PFSK-1 (cell line): ENCODE measurements around the gene VPREB1.

Experiments
- FOXP2 ChIP-seq: optimal IDR thresholded peaks from 2 replicates; pipeline ENCODE3; 2011; ENCODE audit warnings: borderline replicate concordance, control low read depth, inconsistent platforms; ENCODE audit not compliant: insufficient read depth; ENCODE audit errors: extremely low read length, extremely low read depth
- POLR2AphosphoS5 ChIP-seq: IDR thresholded peaks from 2 replicates; pipeline ENCODE4 v1.6.1; 2012; ENCODE audit warnings: low read depth, mild to moderate bottlenecking, control low read depth, low read length, moderate library complexity
- REST ChIP-seq, 2 experiments: IDR thresholded peaks; 2 replicates each; pipeline versions ENCODE4 v1.6.1 to v1.8.0; 2011 to 2012; ENCODE audit warnings: low read depth in 2 of 2, low read length in 2 of 2, control low read depth in 1 of 2, inconsistent platforms in 1 of 2, mild to moderate bottlenecking in 1 of 2, moderate library complexity in 1 of 2; ENCODE audit not compliant: insufficient read depth in 1 of 2
- SIN3A ChIP-seq: IDR thresholded peaks from 2 replicates; pipeline ENCODE4 v1.6.1; 2012; ENCODE audit warnings: mild to moderate bottlenecking, low read length, moderate library complexity, borderline replicate concordance; ENCODE audit not compliant: insufficient read depth
- TAF1 ChIP-seq: IDR thresholded peaks from 2 replicates; pipeline ENCODE4 v1.6.1; 2012; ENCODE audit warnings: low read length, control low read depth, borderline replicate concordance; ENCODE audit not compliant: insufficient read depth

VPREB1 gene

DNA sequence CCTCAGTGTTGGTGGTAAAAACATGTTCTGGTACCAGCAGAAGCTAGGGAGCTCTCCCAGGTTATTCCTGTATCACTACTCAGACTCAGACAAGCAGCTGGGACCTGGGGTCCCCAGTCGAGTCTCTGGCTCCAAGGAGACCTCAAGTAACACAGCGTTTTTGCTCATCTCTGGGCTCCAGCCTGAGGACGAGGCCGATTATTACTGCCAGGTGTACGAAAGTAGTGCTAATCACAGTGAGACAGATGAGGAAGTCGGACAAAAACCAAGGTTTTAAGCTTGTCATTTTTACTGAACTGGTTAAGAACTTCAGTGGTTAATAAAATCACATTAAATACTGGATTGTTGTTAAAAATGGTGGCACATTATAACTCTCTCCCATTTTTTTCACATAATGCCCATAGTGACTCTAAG is 42.6 kb upstream of the VPREB1 start:
- TF ChIP-seq POLR2AphosphoS5 (no peak), REST (IDR thresholded peaks at IDR 0.05; ENCODE audit: insufficient read depth in 1 of 2, low read depth in 2 of 2, low read length in 2 of 2) (no peak), TAF1 (no peak), SIN3A (no peak), FOXP2 (no peak)

DNA sequence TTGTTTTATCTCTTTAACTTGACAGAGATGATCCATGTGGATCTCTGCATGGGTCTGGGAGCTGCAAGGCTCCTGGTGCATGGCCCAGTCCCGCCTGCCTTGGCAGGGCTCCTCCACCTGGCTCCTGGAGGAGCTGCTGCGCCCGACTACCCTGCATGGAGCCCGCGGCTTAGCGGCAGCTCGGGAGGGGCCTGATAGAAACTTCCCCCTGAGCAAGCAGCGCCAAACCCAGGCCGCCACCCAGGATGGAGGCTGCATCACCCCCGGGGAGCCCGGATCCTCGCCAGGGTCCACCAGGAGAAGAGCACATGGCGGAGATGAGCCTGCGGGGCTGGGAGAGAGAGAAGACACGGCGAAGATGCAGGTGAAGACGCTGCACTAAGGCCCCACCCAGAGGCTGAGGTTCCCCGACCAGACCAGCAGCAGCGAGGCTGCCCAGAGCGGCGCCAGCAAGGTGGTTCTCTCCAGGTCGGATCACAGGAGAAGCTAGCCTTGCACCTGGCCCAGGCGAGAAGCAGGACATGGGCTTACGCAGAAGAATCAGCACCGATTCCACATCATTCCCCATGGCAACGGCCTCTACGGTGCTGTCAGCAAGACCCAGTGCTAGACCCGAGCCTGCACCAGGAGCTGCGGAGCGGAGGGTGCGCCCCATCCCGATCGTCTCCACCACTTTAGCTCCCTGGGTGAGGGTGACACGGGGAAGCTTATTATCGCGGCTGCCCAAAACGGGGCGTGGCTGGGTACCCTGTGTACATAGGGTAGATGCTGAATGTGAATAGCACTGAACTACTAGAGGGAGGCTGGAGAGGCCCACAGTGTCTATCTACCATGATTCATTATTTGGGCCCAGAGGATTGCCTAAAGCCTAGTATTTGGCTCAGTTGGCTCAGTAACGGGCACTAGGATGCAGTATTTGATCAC is 41.3 kb upstream of the VPREB1 start:
- no peak for TF ChIP-seq TAF1
- no peak for TF ChIP-seq SIN3A
- TF ChIP-seq POLR2AphosphoS5: no peak
- TF ChIP-seq REST (IDR thresholded peaks at IDR 0.05; ENCODE audit: insufficient read depth in 1 of 2, low read depth in 2 of 2, low read length in 2 of 2): no peak
- TF ChIP-seq FOXP2: no peak

- TF ChIP-seq FOXP2: no peak
- TF ChIP-seq REST (IDR thresholded peaks at IDR 0.05; ENCODE audit: insufficient read depth in 1 of 2, low read depth in 2 of 2, low read length in 2 of 2): no peak
- TF ChIP-seq SIN3A: no peak
- no peak for TF ChIP-seq TAF1
- no peak for TF ChIP-seq POLR2AphosphoS5
Measured at GRCh38 chr22:22207845-22208564, 36.6 kb upstream of the VPREB1 start.

DNA sequence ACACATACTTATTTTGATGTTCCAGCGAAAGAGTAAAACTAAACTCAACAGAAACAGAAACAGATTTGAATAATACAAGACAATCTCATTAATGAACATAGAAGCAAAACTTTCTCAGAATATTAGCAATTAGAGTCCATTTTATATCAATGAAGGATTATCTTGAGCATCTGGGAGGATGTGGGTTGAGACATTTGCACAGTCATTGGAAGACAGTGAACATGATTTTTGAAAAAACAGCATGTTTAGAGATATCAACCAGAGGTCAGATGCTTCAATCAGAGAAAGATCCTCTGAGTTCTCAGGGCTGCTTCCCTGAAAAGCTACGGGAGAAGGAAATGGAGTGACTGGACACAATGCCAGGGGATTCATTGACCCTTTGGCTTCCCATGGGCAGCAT is 35.9 kb upstream of the VPREB1 start:
- TF ChIP-seq TAF1 (no peak), REST (IDR thresholded peaks at IDR 0.05; ENCODE audit: insufficient read depth in 1 of 2, low read depth in 2 of 2, low read length in 2 of 2) (no peak), FOXP2 (no peak)
